ENCODE measurements around the gene PLPPR1. TPM values are rescaled to one million over a fixed set of nuclear protein-coding genes. Genes with fewer than 3 reads are reported as not detected.

The PLPPR1 gene
- total RNA-seq, 2 experiments from 2014 or later: not detected

- Mint-ChIP-seq H3K27me3 (peaks cover 6% of the 10 kb centered on the region), H3K9me3 (no peaks in the 10 kb centered on the region), H3K4me1 (ENCODE audit: low read depth) (no peaks in the 10 kb centered on the region), H3K36me3 (ENCODE audit: low read depth) (no peaks in the 10 kb centered on the region), H3K27ac (no peak overlapping the region), H3K4me3 (no peak overlapping the region)
- intact Hi-C loops (cut with micrococcal nuclease): no loop called here
- ChIA-PET CTCF (interaction anchor here (1.4 kb wide), 1 partner anchor 94 kb away, joined by 4 read pairs; no protein-coding TSS in a partner anchor), POLR2A (no interaction called here)
- ATAC-seq (no peak), DNase-seq (no peak)
- no peak for TF ChIP-seq CTCF (IDR thresholded peaks at IDR 0.05)
These were observed 184.1 kb downstream of the PLPPR1 start for GRCh38 chr9:101212661-101213060.

GRCh38 chr9:101219030-101219429 lies 190.5 kb downstream of the PLPPR1 start:
- CTCF ChIA-PET: no interaction called here
- no peaks in the 10 kb centered on the region for H3K4me1 Mint-ChIP-seq (ENCODE audit: low read depth)
- H3K36me3 Mint-ChIP-seq (ENCODE audit: low read depth): no peaks in the 10 kb centered on the region
- intact Hi-C loops (cut with micrococcal nuclease): no loop called here
- TF ChIP-seq CTCF (IDR thresholded peaks at IDR 0.05): no peak
- H3K27me3 Mint-ChIP-seq: peaks cover 8% of the 10 kb centered on the region
- no peaks in the 10 kb centered on the region for H3K9me3 Mint-ChIP-seq
- DNase-seq: no peak
- H3K27ac Mint-ChIP-seq: no peak overlapping the region
- POLR2A ChIA-PET: no interaction called here
- H3K4me3 Mint-ChIP-seq: no peak overlapping the region
- no peak for ATAC-seq

- Mint-ChIP-seq H3K4me3 (no peak overlapping the region), H3K9me3 (no peaks in the 10 kb centered on the region), H3K4me1 (ENCODE audit: low read depth) (no peaks in the 10 kb centered on the region), H3K27ac (no peak overlapping the region), H3K36me3 (ENCODE audit: low read depth) (no peaks in the 10 kb centered on the region), H3K27me3 (peaks cover 8% of the 10 kb centered on the region)
- intact Hi-C loops (cut with micrococcal nuclease): no loop called here
- CTCF ChIA-PET: no interaction called here
- no peak for TF ChIP-seq CTCF (IDR thresholded peaks at IDR 0.05)
- ATAC-seq: no peak
- no peak for DNase-seq
- POLR2A ChIA-PET: no interaction called here
These were observed 191.8 kb downstream of the PLPPR1 start for GRCh38 chr9:101220341-101220740.

GRCh38 chr9:101225271-101225670 lies 196.7 kb downstream of the PLPPR1 start:
- TF ChIP-seq CTCF (IDR thresholded peaks at IDR 0.05): no peak
- no peak overlapping the region for H3K27ac Mint-ChIP-seq
- H3K9me3 Mint-ChIP-seq: no peaks in the 10 kb centered on the region
- no peaks in the 10 kb centered on the region for H3K36me3 Mint-ChIP-seq (ENCODE audit: low read depth)
- ChIA-PET POLR2A (no interaction called here), CTCF (no interaction called here)
- DNase-seq (no peak), ATAC-seq (no peak)
- intact Hi-C loops (cut with micrococcal nuclease): no loop called here
- H3K4me1 Mint-ChIP-seq (ENCODE audit: low read depth): no peaks in the 10 kb centered on the region
- H3K27me3 Mint-ChIP-seq: peaks cover 2% of the 10 kb centered on the region
- no peak overlapping the region for H3K4me3 Mint-ChIP-seq

- no peaks in the 10 kb centered on the region for H3K9me3 Mint-ChIP-seq
- ChIA-PET POLR2A (no interaction called here), CTCF (no interaction called here)
- no peak overlapping the region for H3K4me3 Mint-ChIP-seq
- no peaks in the 10 kb centered on the region for H3K4me1 Mint-ChIP-seq (ENCODE audit: low read depth)
- TF ChIP-seq CTCF (IDR thresholded peaks at IDR 0.05): no peak
- H3K27me3 Mint-ChIP-seq: peaks cover 2% of the 10 kb centered on the region
- intact Hi-C loops (cut with micrococcal nuclease): no loop called here
- H3K36me3 Mint-ChIP-seq (ENCODE audit: low read depth): no peaks in the 10 kb centered on the region
- no peak overlapping the region for H3K27ac Mint-ChIP-seq
- ATAC-seq: no peak
- DNase-seq: no peak
These were observed 197.6 kb downstream of the PLPPR1 start for GRCh38 chr9:101226161-101226560.

Data from activated CD8-positive, alpha-beta T cell treated with anti-CD3 and anti-CD28 coated beads for 36 hours (primary cell).